HEK293T (cell line): ENCODE measurements around the gene GPR180.
"Not testable (repeated sequence)": the region's sequence is repeated elsewhere in the genome, so short reads cannot be mapped to it uniquely, and the experiment has no call there.

Experiments
- CTCF ChIA-PET: fragments of 350-600 bp; formaldehyde crosslinking; extraction: SDS; loops from one replicate; lab custom pipeline; 2021; ENCODE audit warnings: antibody characterized with exemption, inconsistent platforms; lab: Yijun Ruan, JAX
- POLR2A ChIA-PET: fragments of 350-600 bp; formaldehyde crosslinking; extraction: SDS; loops from one replicate; lab custom pipeline; 2020; ENCODE audit warnings: antibody characterized with exemption, inconsistent platforms; lab: Yijun Ruan, JAX
- DNase-seq: peaks from one replicate; pipeline ENCODE4 v3.0.0; 2012; ENCODE audit warnings: mixed read lengths; ENCODE audit errors: extremely low spot score
- ARNT ChIP-seq: fragments of 450-650 bp; IDR thresholded peaks from 2 replicates; pipeline ENCODE4 v1.6.1; 2017; ENCODE audit warnings: mild to moderate bottlenecking
- BHLHE40 ChIP-seq: fragments of 450-650 bp; IDR thresholded peaks from 2 replicates; pipeline ENCODE4 v1.6.1; 2016; ENCODE audit warnings: mild to moderate bottlenecking, moderate library complexity, borderline replicate concordance
- CTBP1 ChIP-seq: fragments of 450-650 bp; IDR thresholded peaks from 2 replicates; pipeline ENCODE4 v1.6.1; 2016; ENCODE audit warnings: borderline replicate concordance
- ELF4 ChIP-seq: fragments of 450-650 bp; IDR thresholded peaks from 2 replicates; pipeline ENCODE4 v1.6.1; 2017; ENCODE audit warnings: antibody characterized with exemption
- FOXA1 ChIP-seq: fragments of 450-650 bp; IDR thresholded peaks from 2 replicates; pipeline ENCODE4 v1.6.1; 2016; ENCODE audit warnings: mild to moderate bottlenecking
- FOXK2 ChIP-seq: fragments of 450-650 bp; IDR thresholded peaks from 2 replicates; pipeline ENCODE4 v1.6.1; 2016; ENCODE audit warnings: mild to moderate bottlenecking
- FOXM1 ChIP-seq: fragments of 450-650 bp; IDR thresholded peaks from 2 replicates; pipeline ENCODE4 v1.6.1; 2017; ENCODE audit warnings: mild to moderate bottlenecking, borderline replicate concordance
- HDGF ChIP-seq: fragments of 450-650 bp; IDR thresholded peaks from 2 replicates; pipeline ENCODE4 v1.6.1; 2017; ENCODE audit warnings: antibody characterized with exemption, borderline replicate concordance
- L3MBTL2 ChIP-seq: fragments of 450-650 bp; conservative IDR thresholded peaks from 2 replicates; pipeline ENCODE4 v1.6.1; 2016; ENCODE audit warnings: mild to moderate bottlenecking
- LEF1 ChIP-seq: fragments of 450-650 bp; IDR thresholded peaks from 2 replicates; pipeline ENCODE4 v1.6.1; 2017; ENCODE audit warnings: mild to moderate bottlenecking, borderline replicate concordance
- NFRKB ChIP-seq: fragments of 450-650 bp; IDR thresholded peaks from 2 replicates; pipeline ENCODE4 v1.6.1; 2016; ENCODE audit warnings: mild to moderate bottlenecking, moderate library complexity
- PKNOX1 ChIP-seq: fragments of 450-650 bp; IDR thresholded peaks from 2 replicates; pipeline ENCODE4 v1.6.1; 2016
- SP1 ChIP-seq: fragments of 450-650 bp; IDR thresholded peaks from 2 replicates; pipeline ENCODE4 v1.6.1; 2017
- SUZ12 ChIP-seq: fragments of 450-650 bp; IDR thresholded peaks from 2 replicates; pipeline ENCODE4 v1.6.1; 2016; ENCODE audit warnings: mild to moderate bottlenecking
- TARDBP ChIP-seq: fragments of 450-650 bp; IDR thresholded peaks from 2 replicates; pipeline ENCODE4 v1.6.1; 2016
- ZNF384 ChIP-seq: fragments of 450-650 bp; IDR thresholded peaks from 2 replicates; pipeline ENCODE4 v1.6.1; 2016

GPR180 gene

GRCh38 chr13:94630858-94631257, 29.2 kb downstream of the GPR180 start:
- no peak for DNase-seq
- CTCF ChIA-PET, result interaction anchor here (1.0 to 1.1 kb wide), 2 partner anchors 8 to 11 kb away, joined by 3 to 5 read pairs; no protein-coding TSS in a partner anchor
- TF ChIP-seq L3MBTL2, result no peak
- TF ChIP-seq PKNOX1, result no peak
- TF ChIP-seq TARDBP, result no peak
- no peak for TF ChIP-seq FOXM1
- TF ChIP-seq ZNF384, result no peak
- no peak for TF ChIP-seq FOXK2
- TF ChIP-seq SP1, result no peak
- POLR2A ChIA-PET, result interaction anchor here (1.4 kb wide), 1 partner anchor 35 kb away, joined by 4 read pairs; the partner anchor contains the start of gene TGDS

- POLR2A ChIA-PET, result no interaction called here
These were observed 30.7 kb downstream of the GPR180 start for GRCh38 chr13:94632226-94632980.

GRCh38 chr13:94636096-94636495, 34.4 kb downstream of the GPR180 start:
- CTCF ChIA-PET, POLR2A ChIA-PET, DNase-seq: not testable (repeated sequence)

More at GRCh38 chr13:94632226-94632980, 30.7 kb downstream of the GPR180 start:
- no peak for DNase-seq
- CTCF ChIA-PET, result no interaction called here
- no peak for TF ChIP-seq L3MBTL2
- TF ChIP-seq PKNOX1, result peak; percentile 40; the same call in 1 of the 2 replicates

GRCh38 chr13:94636942-94637578, 35.4 kb downstream of the GPR180 start:
- DNase-seq, result no peak
- ChIA-PET CTCF (interaction anchor here (0.9 to 1.2 kb wide), 3 partner anchors 8 to 24 kb away, joined by 3 read pairs; no protein-coding TSS in a partner anchor), POLR2A (no interaction called here)
- TF ChIP-seq LEF1, result no peak
- TF ChIP-seq ZNF384, result no peak
- TF ChIP-seq TARDBP, result no peak
- no peak for TF ChIP-seq BHLHE40
- TF ChIP-seq SP1, result no peak
- TF ChIP-seq CTBP1, result no peak
- TF ChIP-seq SUZ12, result no peak
- no peak for TF ChIP-seq L3MBTL2
- TF ChIP-seq ARNT, result no peak
- TF ChIP-seq FOXM1, result no peak
- TF ChIP-seq NFRKB, result no peak
- TF ChIP-seq PKNOX1, result no peak
- no peak for TF ChIP-seq FOXK2
- no peak for TF ChIP-seq HDGF
- no peak for TF ChIP-seq FOXA1
- TF ChIP-seq ELF4, result no peak

GRCh38 chr13:94637677-94638076, 36.0 kb downstream of the GPR180 start:
- DNase-seq, POLR2A ChIA-PET: not testable (repeated sequence)
- CTCF ChIA-PET, result interaction anchor here (0.9 to 1.2 kb wide), 3 partner anchors 7 to 24 kb away, joined by 3 read pairs; no protein-coding TSS in a partner anchor

GRCh38 chr13:94640721-94641120, 39.1 kb downstream of the GPR180 start:
- no peak for DNase-seq
- ChIA-PET CTCF (interaction anchor here (1.2 kb wide), 1 partner anchor 21 kb away, joined by 3 read pairs; no protein-coding TSS in a partner anchor), POLR2A (no interaction called here)
- TF ChIP-seq NFRKB (no peak), FOXK2 (no peak), ZNF384 (peak; percentile 78), LEF1 (no peak), FOXA1 (no peak)

GRCh38 chr13:94641409-94641941, 39.8 kb downstream of the GPR180 start:
- DNase-seq, result no peak
- CTCF ChIA-PET, result interaction anchor here (0.6 to 0.7 kb wide), 2 partner anchors 14 to 196 kb away, joined by 3 to 4 read pairs; no protein-coding TSS in a partner anchor
- TF ChIP-seq BHLHE40 (no peak), PKNOX1 (no peak), FOXM1 (no peak), ARNT (no peak), CTBP1 (no peak), FOXK2 (no peak), SP1 (no peak), ELF4 (no peak), NFRKB (no peak), LEF1 (no peak)
- POLR2A ChIA-PET, result no interaction called here
